C4-2B (cell line): Measurements from ENCODE around the gene CENPA.

ENCODE experiments used
- CTCF ChIP-seq: fragments of 450-650 bp; conservative IDR thresholded peaks from 2 replicates; pipeline ENCODE4 v1.5.1; 2017; ENCODE audit warnings: mild to moderate bottlenecking
- ZFX ChIP-seq: fragments of 450-650 bp; IDR thresholded peaks from 2 replicates; pipeline ENCODE4 v1.6.1; 2017

GRCh38 chr2:26737221-26737620, 48.6 kb upstream of the CENPA start:
- TF ChIP-seq CTCF, result no peak
- no peak for TF ChIP-seq ZFX
